ENCODE results near the gene TRMT61A.
"Not testable (repeated sequence)": the region's sequence is repeated elsewhere in the genome, so short reads cannot be mapped to it uniquely, and the experiment has no call there.

Gene TRMT61A

DNA sequence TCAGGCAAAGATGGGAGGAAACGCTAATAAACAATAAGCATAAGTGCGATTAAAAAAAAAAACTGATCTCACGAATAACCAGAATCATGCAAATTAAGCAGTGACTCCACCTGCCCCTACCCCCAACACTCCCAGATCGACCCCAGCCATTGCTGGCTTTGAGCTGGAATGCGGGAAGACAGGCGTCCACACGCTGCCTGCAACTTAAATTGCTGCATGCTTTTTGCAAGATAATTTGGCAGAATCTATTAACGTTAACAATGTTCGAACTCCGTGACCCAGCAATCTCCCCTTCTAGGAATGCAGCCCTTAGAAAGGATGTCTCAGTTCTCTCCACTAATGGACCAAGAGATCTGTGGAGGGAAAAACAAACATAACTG lies 5.4 kb upstream of the TRMT61A start:
- no peak for DNase-seq (ENCODE audit: low read depth)

- no peak for DNase-seq (ENCODE audit: low read depth)
Measured at GRCh38 chr14:103524002-103524935, 4.7 kb upstream of the TRMT61A start.

DNA sequence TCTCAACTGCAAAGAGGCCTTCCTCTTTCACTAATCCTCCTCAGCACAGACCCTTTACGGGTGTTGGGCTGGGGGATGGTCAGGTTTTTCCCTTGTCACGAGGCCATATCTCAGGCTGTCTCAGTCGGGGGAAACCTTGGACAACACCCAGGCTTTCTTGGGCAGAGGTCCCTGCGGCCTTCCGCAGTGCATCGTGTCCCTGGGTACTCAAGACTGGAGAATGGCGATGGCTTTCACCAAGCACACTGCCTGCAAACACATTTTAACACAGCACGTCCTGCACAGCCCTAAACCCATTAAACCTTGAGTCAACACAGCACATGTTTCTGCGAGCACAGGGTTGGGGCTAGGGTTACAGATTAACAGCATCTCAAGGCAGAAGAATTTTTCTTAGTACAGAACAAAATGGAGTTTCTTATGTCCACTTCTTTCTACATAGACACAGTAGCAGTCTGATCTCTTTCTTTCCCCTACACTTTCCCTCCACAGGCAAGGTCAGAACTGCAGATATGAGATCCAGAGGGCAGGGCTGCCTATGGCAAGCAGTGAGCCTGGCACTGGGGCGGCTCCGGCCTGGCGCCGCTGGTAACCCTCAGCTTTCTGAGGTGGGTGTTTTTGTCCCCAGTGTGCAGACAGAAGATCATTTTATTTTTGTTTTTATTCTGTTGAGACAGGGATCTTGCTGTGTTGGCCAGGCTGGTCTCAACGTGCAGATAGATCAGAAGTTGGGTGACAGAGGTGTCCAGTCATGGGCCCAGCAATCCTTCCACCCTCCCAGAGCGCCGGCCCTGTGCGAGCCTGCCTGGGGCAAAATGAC lies 3.4 kb upstream of the TRMT61A start:
- not testable (repeated sequence) for DNase-seq (ENCODE audit: low read depth)

GRCh38 chr14:103526247-103526913 lies 2.6 kb upstream of the TRMT61A start:
- DNase-seq (ENCODE audit: low read depth) = no peak

DNA sequence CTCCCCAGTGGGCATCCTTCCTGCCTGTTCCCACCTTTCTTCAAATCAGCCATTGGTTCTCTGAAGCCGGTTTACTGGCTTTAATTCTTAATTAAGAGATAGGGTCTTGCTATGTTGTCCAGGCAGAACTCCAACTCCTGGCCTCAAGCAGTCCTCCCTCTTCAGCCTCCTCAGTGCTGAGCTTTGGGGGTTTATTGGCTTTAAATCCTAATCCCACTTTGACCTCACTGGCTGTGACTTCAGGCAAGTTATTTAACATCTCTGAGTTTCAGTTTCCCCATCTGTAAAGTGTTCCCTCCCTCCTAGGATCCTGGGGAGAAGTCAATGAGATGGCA lies 2.1 kb upstream of the TRMT61A start:
- DNase-seq (ENCODE audit: low read depth) = no peak

- DNase-seq (ENCODE audit: low read depth) = peak; percentile 40
Measured at GRCh38 chr14:103527408-103528145, 1.4 kb upstream of the TRMT61A start.

- DNase-seq (ENCODE audit: low read depth) = no peak
Measured at GRCh38 chr14:103528146-103528586, 830 bp upstream of the TRMT61A start.

- DNase-seq (ENCODE audit: low read depth) = no peak
Measured at GRCh38 chr14:103529383-103530365, 678 bp downstream of the TRMT61A start.

DNA sequence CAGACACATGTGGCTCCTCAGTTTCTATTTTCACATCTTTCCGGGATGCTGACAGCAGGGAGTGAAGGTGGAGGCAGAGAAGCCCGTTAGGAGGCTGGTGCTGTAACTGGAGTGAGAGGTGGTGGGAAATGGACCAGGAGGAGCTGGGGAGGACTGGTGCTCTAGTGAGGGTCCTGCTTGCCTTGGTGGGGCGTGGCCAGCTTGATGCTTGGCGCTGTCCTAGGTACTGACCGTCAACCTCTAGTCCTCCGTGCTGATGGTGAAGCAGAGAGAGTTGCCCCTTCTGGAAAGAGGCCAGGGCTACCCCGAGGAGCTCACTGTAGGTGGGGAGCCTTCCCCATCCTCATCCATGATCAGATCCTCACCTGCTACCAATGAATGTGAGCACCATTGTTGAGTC lies 1.4 kb downstream of the TRMT61A start:
- DNase-seq (ENCODE audit: low read depth) = no peak

- DNase-seq (ENCODE audit: low read depth) = no peak
Measured at GRCh38 chr14:103530831-103531230, 1.8 kb downstream of the TRMT61A start.

GRCh38 chr14:103531421-103532215 lies 2.6 kb downstream of the TRMT61A start:
- DNase-seq (ENCODE audit: low read depth) = no peak

DNA sequence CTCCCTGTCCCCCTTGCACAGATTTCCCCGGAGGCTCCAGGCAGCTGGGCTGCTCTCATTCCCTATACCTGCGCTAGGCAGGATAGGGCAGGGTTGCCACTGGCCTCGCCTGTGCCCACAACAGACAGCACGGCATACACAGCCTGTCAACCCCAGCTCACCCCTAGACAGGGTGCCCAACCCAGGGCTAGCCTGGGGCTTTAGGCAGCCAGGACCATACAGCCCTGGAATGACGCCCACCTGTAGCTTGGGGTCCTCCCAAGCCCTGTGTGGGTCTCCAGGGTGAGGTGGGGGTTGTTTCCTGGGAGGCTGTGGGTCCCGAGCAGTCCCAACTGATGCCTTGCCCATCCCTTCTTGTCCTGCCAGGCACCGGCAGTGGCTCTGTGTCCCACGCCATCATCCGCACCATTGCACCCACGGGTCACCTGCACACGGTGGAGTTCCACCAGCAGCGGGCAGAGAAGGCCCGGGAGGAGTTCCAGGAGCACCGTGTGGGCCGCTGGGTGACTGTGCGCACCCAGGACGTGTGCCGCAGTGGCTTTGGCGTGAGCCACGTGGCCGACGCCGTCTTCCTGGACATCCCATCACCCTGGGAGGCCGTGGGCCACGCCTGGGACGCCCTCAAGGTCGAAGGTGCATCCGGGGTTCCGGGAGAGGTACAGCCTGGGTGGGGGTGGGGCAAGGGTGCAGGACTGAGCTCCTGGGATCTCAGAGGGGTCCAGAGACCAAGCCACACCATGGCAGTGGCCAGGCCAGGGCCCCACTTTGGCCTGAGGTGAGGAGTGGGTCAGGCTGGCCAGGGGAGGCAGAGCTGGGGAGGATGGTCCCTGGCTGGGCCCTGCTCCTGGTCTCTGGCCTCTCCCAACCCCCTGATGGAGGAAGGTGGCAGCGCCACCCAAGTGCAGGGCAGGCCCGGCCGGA lies 3.5 kb downstream of the TRMT61A start:
- DNase-seq (ENCODE audit: low read depth) = no peak

DNA sequence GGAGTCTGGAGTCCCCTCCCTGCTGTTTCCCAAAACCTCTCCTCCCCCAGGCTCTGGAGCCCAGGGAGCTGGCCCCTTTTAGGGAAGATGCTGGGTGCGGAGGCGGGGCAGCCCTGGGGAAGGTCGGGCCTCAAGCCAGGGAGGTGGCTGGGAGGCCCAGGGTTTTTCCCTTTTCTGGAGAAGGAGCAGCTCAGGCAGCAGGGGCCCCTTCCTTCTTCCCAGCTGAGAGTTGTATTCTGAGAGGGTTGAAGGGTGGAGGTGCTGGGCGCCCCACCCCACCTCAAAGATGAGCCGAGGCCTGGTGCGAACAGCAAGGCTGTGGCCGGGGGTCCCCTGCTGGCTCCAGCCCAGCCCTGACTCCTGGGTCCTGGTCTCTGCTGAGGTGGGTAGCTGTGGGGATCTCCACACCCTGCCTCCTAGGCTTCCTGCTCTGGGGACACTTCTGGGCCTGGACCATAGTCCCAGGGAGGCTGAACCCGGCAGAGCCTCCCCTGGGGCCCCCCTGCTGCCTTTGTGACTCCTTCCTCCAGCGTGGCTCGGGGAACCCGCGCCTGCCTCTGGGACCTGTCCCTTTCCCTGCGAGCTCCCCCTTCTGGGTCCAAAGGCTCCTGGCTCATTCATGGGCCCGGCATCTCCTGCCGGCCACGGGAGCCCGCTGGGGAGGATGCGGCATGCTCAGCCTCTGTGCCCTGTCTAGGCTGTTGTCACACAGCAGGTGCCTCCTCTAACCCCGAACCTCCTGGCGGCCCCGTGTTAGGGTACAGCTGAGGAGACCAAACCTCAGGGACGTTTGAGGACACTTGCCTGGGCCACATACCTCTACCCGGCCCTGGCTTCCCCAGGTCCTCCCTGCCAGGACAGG lies 4.4 kb downstream of the TRMT61A start:
- no peak for DNase-seq (ENCODE audit: low read depth)

DNA sequence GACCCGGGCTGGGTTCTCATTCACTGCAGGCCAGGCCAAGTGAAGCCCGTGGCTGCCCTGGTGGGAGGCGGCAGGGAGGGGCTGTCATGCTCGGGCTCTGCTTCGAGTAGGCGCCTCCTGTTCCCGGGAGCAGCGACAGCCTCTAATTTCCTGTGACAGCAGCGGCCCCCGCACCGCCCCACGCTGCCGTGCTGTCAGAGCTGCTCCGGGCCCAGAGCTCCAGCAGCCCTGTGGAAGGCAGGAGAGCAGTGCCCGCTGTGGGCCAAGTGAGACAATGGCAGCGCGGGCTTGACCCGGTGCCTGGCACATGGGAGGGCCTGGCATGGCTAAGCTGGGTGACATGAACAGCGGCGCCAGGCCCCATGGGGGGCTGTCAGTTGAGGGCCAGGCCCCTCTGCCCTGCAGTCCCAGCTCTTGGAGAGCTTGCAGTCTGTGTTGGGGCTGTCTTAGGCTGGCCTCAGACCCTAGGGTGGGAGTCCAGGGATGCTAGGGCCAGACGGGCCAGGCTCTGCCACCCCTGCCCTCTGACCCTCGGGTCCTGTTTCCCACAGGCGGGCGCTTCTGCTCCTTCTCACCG lies 5.1 kb downstream of the TRMT61A start:
- no peak for DNase-seq (ENCODE audit: low read depth)

GRCh38 chr14:103534576-103535061 lies 5.6 kb downstream of the TRMT61A start:
- no peak for DNase-seq (ENCODE audit: low read depth)

DNA sequence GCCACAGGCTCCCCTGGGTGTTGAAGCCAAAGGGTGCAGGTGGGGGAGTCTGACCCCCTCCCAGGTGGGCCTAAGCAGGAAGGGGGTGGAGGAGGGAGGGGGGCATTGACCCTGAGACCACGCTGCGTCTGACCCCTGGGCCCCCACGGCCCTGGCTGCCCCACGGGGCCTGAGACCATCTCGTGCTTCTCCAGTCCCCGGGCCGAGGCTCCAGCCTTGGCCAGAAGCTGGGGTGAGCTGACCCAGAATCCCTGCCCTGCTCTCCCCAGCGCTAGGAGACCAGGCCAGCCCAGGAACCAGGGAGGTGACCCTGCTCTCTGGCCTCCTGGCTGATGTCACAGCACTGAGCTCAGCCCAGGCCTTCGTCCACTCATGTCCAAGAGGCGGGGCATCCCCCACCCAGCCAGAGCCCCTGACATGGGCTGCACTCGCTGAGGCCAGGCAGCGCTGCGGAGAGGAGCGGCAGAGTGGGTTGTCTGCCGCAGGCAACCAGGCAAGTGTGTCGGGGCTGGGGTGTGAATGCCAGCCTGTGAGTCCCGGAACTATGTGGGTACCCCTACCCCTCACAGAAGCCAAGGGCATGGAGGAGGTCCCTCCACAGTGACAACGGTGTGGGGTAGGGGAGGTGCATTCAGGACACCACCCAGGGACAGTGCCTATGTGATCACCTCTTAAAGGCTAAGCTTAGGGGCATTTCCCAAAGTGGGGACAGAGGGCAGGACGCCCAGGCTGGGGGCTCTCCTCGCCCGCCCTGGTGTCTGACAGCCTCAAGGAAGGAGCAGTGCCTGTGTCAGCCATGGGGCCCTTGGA lies 6.3 kb downstream of the TRMT61A start:
- no peak for DNase-seq (ENCODE audit: low read depth)

All from activated T-cell treated with anti-CD3 and anti-CD28 coated beads for 48 hours (primary cell).